ENCODE data around the gene UPK2.
A peak's percentile ranks its signal among the peaks of the same experiment; 100 is the strongest.

Gene UPK2

GRCh38 chr11:118939953-118940598, 16.0 kb upstream of the UPK2 start:
- Histone ChIP-seq H3K4ac (ENCODE audit: low read depth in 1 of 2, low read length in 2 of 2) (peak overlapping the region; percentile 22 to 91), H3K9me3 (ENCODE audit: control insufficient read depth, low read length) (no peaks in the 10 kb centered on the region), H3K4me3 (ENCODE audit: insufficient read depth in 1 of 2, low read depth in 1 of 2, low read length in 2 of 2) (no peak overlapping the region), H3K27me3 (ENCODE audit: control insufficient read depth in 1 of 2, insufficient read depth in 1 of 2, low read length in 2 of 2) (peaks cover under 1 to 49% of the 10 kb centered on the region in 2 experiments), H2AFZ (ENCODE audit: low read depth, low read length) (peak overlapping the region; percentile 30), H3K36me3 (ENCODE audit: control insufficient read depth in 1 of 2, insufficient read depth in 2 of 2, low read depth in 1 of 2, low read length in 2 of 2) (no peaks in the 10 kb centered on the region), H3K14ac (ENCODE audit: low read length in 2 of 2) (peak overlapping the region in 1 of 2 experiments; percentile 45), H3K18ac (ENCODE audit: low read depth in 1 of 2, low read length in 2 of 2) (peak overlapping the region; percentile 62 to 98), H4K91ac (ENCODE audit: low read length) (peak overlapping the region; percentile 97), H2BK12ac (ENCODE audit: low read length in 2 of 2) (peak overlapping the region; percentile 8 to 99), H3K9ac (ENCODE audit: low read length) (no peak overlapping the region), H2BK15ac (ENCODE audit: low read depth, poor library complexity, severe bottlenecking) (no peak overlapping the region), H3K4me1 (ENCODE audit: control insufficient read depth, insufficient read depth, low read depth, low read length) (peaks cover 15% of the 10 kb centered on the region), H4K8ac (ENCODE audit: low read length) (peak overlapping the region; percentile 99), H2BK120ac (ENCODE audit: low read depth, low read length) (peak overlapping the region; percentile 21), H3K4me2 (ENCODE audit: low read length, poor library complexity, severe bottlenecking) (no peak overlapping the region), H2AK5ac (ENCODE audit: low read length, severe bottlenecking) (no peak overlapping the region), H2BK5ac (ENCODE audit: low read depth, low read length, poor library complexity, severe bottlenecking) (no peak overlapping the region), H3K23ac (ENCODE audit: low read length in 2 of 2) (no peak overlapping the region), H3K79me1 (replicated peaks; ENCODE audit: low read length, poor library complexity, severe bottlenecking) (no peaks in the 10 kb centered on the region), H3K27ac (ENCODE audit: low read length, poor library complexity, severe bottlenecking) (no peak overlapping the region)
- WGBS = 49% methylated on average over 12 of the region's 13 CpGs
- peak; percentile 33 for DNase-seq

GRCh38 chr11:118947091-118947490, 9.0 kb upstream of the UPK2 start:
- no peak overlapping the region for H3K9ac ChIP-seq (ENCODE audit: low read length)
- no peak for DNase-seq
- H2AFZ ChIP-seq (ENCODE audit: low read depth, low read length) = no peak overlapping the region
- H2BK5ac ChIP-seq (ENCODE audit: low read depth, low read length, poor library complexity, severe bottlenecking) = no peak overlapping the region
- no peak overlapping the region for H3K4me2 ChIP-seq (ENCODE audit: low read length, poor library complexity, severe bottlenecking)
- no peak overlapping the region for H3K4me3 ChIP-seq (ENCODE audit: insufficient read depth in 1 of 2, low read depth in 1 of 2, low read length in 2 of 2)
- no peak overlapping the region for H3K18ac ChIP-seq (ENCODE audit: low read depth in 1 of 2, low read length in 2 of 2)
- H3K27me3 ChIP-seq (ENCODE audit: control insufficient read depth in 1 of 2, insufficient read depth in 1 of 2, low read length in 2 of 2) = peaks cover 25 to 38% of the 10 kb centered on the region in 2 experiments
- H3K23ac ChIP-seq (ENCODE audit: low read length in 2 of 2) = no peak overlapping the region
- no peaks in the 10 kb centered on the region for H3K36me3 ChIP-seq (ENCODE audit: control insufficient read depth in 1 of 2, insufficient read depth in 2 of 2, low read depth in 1 of 2, low read length in 2 of 2)
- H3K27ac ChIP-seq (ENCODE audit: low read length, poor library complexity, severe bottlenecking) = no peak overlapping the region
- H3K4me1 ChIP-seq (ENCODE audit: control insufficient read depth, insufficient read depth, low read depth, low read length) = no peaks in the 10 kb centered on the region
- no peaks in the 10 kb centered on the region for H3K9me3 ChIP-seq (ENCODE audit: control insufficient read depth, low read length)
- H3K79me1 ChIP-seq (replicated peaks; ENCODE audit: low read length, poor library complexity, severe bottlenecking) = no peaks in the 10 kb centered on the region
- no peak overlapping the region for H2BK120ac ChIP-seq (ENCODE audit: low read depth, low read length)
- no peak overlapping the region for H4K8ac ChIP-seq (ENCODE audit: low read length)
- no peak overlapping the region for H2BK15ac ChIP-seq (ENCODE audit: low read depth, poor library complexity, severe bottlenecking)
- no peak overlapping the region for H3K4ac ChIP-seq (ENCODE audit: low read depth in 1 of 2, low read length in 2 of 2)
- 100% methylated on average over 1 of the region's 2 CpGs for WGBS
- no peak overlapping the region for H4K91ac ChIP-seq (ENCODE audit: low read length)
- no peak overlapping the region for H3K14ac ChIP-seq (ENCODE audit: low read length in 2 of 2)
- H2AK5ac ChIP-seq (ENCODE audit: low read length, severe bottlenecking) = no peak overlapping the region
- no peak overlapping the region for H2BK12ac ChIP-seq (ENCODE audit: low read length in 2 of 2)

GRCh38 chr11:118948000-118948399, 8.1 kb upstream of the UPK2 start:
- Histone ChIP-seq H3K27me3 (ENCODE audit: control insufficient read depth in 1 of 2, insufficient read depth in 1 of 2, low read length in 2 of 2) (peaks cover 28 to 46% of the 10 kb centered on the region in 2 experiments), H2BK12ac (ENCODE audit: low read length in 2 of 2) (no peak overlapping the region), H3K36me3 (ENCODE audit: control insufficient read depth in 1 of 2, insufficient read depth in 2 of 2, low read depth in 1 of 2, low read length in 2 of 2) (no peaks in the 10 kb centered on the region), H2AK5ac (ENCODE audit: low read length, severe bottlenecking) (no peak overlapping the region), H4K91ac (ENCODE audit: low read length) (no peak overlapping the region), H2AFZ (ENCODE audit: low read depth, low read length) (no peak overlapping the region), H2BK15ac (ENCODE audit: low read depth, poor library complexity, severe bottlenecking) (no peak overlapping the region), H3K9ac (ENCODE audit: low read length) (no peak overlapping the region), H3K4me2 (ENCODE audit: low read length, poor library complexity, severe bottlenecking) (no peak overlapping the region), H3K4ac (ENCODE audit: low read depth in 1 of 2, low read length in 2 of 2) (no peak overlapping the region), H3K4me1 (ENCODE audit: control insufficient read depth, insufficient read depth, low read depth, low read length) (no peaks in the 10 kb centered on the region), H3K27ac (ENCODE audit: low read length, poor library complexity, severe bottlenecking) (no peak overlapping the region), H3K23ac (ENCODE audit: low read length in 2 of 2) (no peak overlapping the region), H3K9me3 (ENCODE audit: control insufficient read depth, low read length) (no peaks in the 10 kb centered on the region), H2BK5ac (ENCODE audit: low read depth, low read length, poor library complexity, severe bottlenecking) (no peak overlapping the region), H3K14ac (ENCODE audit: low read length in 2 of 2) (no peak overlapping the region), H3K18ac (ENCODE audit: low read depth in 1 of 2, low read length in 2 of 2) (no peak overlapping the region), H4K8ac (ENCODE audit: low read length) (no peak overlapping the region), H3K4me3 (ENCODE audit: insufficient read depth in 1 of 2, low read depth in 1 of 2, low read length in 2 of 2) (no peak overlapping the region), H3K79me1 (replicated peaks; ENCODE audit: low read length, poor library complexity, severe bottlenecking) (no peaks in the 10 kb centered on the region), H2BK120ac (ENCODE audit: low read depth, low read length) (no peak overlapping the region)
- 81% methylated on average over 3 of the region's 3 CpGs for WGBS
- no peak for DNase-seq

GRCh38 chr11:118953265-118953664, 2.8 kb upstream of the UPK2 start:
- Histone ChIP-seq H3K4me3 (ENCODE audit: insufficient read depth in 1 of 2, low read depth in 1 of 2, low read length in 2 of 2) (no peak overlapping the region), H4K91ac (ENCODE audit: low read length) (no peak overlapping the region), H2BK15ac (ENCODE audit: low read depth, poor library complexity, severe bottlenecking) (no peak overlapping the region), H4K8ac (ENCODE audit: low read length) (no peak overlapping the region), H2BK120ac (ENCODE audit: low read depth, low read length) (no peak overlapping the region), H3K4me1 (ENCODE audit: control insufficient read depth, insufficient read depth, low read depth, low read length) (no peaks in the 10 kb centered on the region), H3K14ac (ENCODE audit: low read length in 2 of 2) (no peak overlapping the region), H3K9ac (ENCODE audit: low read length) (no peak overlapping the region), H2AK5ac (ENCODE audit: low read length, severe bottlenecking) (no peak overlapping the region), H2AFZ (ENCODE audit: low read depth, low read length) (no peak overlapping the region), H2BK5ac (ENCODE audit: low read depth, low read length, poor library complexity, severe bottlenecking) (no peak overlapping the region), H3K36me3 (ENCODE audit: control insufficient read depth in 1 of 2, insufficient read depth in 2 of 2, low read depth in 1 of 2, low read length in 2 of 2) (no peaks in the 10 kb centered on the region), H3K27ac (ENCODE audit: low read length, poor library complexity, severe bottlenecking) (no peak overlapping the region), H2BK12ac (ENCODE audit: low read length in 2 of 2) (no peak overlapping the region), H3K79me1 (replicated peaks; ENCODE audit: low read length, poor library complexity, severe bottlenecking) (no peaks in the 10 kb centered on the region), H3K23ac (ENCODE audit: low read length in 2 of 2) (no peak overlapping the region), H3K9me3 (ENCODE audit: control insufficient read depth, low read length) (no peaks in the 10 kb centered on the region), H3K27me3 (ENCODE audit: control insufficient read depth in 1 of 2, insufficient read depth in 1 of 2, low read length in 2 of 2) (peaks cover 42 to 66% of the 10 kb centered on the region in 2 experiments), H3K4ac (ENCODE audit: low read depth in 1 of 2, low read length in 2 of 2) (no peak overlapping the region), H3K18ac (ENCODE audit: low read depth in 1 of 2, low read length in 2 of 2) (no peak overlapping the region), H3K4me2 (ENCODE audit: low read length, poor library complexity, severe bottlenecking) (no peak overlapping the region)
- peak; percentile 20 for DNase-seq
- WGBS = 23% methylated on average over 4 of the region's 6 CpGs
